Astrocyte (in vitro differentiated cells and primary cell): ENCODE data around the gene OR4F15. TPM values are rescaled to one million over a fixed set of nuclear protein-coding genes. Genes with fewer than 3 reads are reported as not detected.

Experiments
- DNase-seq: peaks from one replicate; pipeline ENCODE4 v3.0.0-alpha.2; 2010; ENCODE audit warnings: low read depth
- FAIRE-seq: peaks from 2 replicates; lab custom pipeline; 2011; peaks lifted over from hg19 to GRCh38; lab: Jason Lieb, UNC
- H2AFZ ChIP-seq: 2 replicates; pipeline ENCODE4 v1.6.0; 2012; ENCODE audit warnings: low read depth, low read length, inconsistent platforms
- H3K27ac ChIP-seq: 2 replicates; pipeline ENCODE4 v1.5.1; 2011; ENCODE audit warnings: low read depth, low read length, inconsistent platforms
- H3K27me3 ChIP-seq: 2 replicates; pipeline ENCODE4 v1.6.0; 2011; ENCODE audit warnings: low read length, inconsistent platforms; ENCODE audit not compliant: insufficient read depth
- H3K36me3 ChIP-seq: 2 replicates; pipeline ENCODE4 v1.5.1; 2011; ENCODE audit warnings: low read length, inconsistent platforms; ENCODE audit not compliant: insufficient read depth
- H3K4me1 ChIP-seq: 2 replicates; pipeline ENCODE4 v1.5.1; 2011; ENCODE audit warnings: low read length, inconsistent platforms; ENCODE audit not compliant: insufficient read depth
- H3K4me2 ChIP-seq: 2 replicates; pipeline ENCODE4 v1.6.0; 2012; ENCODE audit warnings: low read length, inconsistent platforms
- H3K4me3 ChIP-seq: 2 replicates; pipeline ENCODE4 v1.5.1; 2011; ENCODE audit warnings: low read depth, mild to moderate bottlenecking, low read length, inconsistent platforms; ENCODE audit not compliant: insufficient read depth
- H3K79me2 ChIP-seq: 2 replicates; pipeline ENCODE4 v1.6.0; 2012; ENCODE audit warnings: mild to moderate bottlenecking, low read length, inconsistent platforms; ENCODE audit not compliant: insufficient read depth
- H3K9ac ChIP-seq: 2 replicates; pipeline ENCODE4 v1.6.0; 2012; ENCODE audit warnings: mild to moderate bottlenecking, low read length, inconsistent platforms
- H3K9me3 ChIP-seq: 2 replicates; pipeline ENCODE4 v1.5.1; 2012; ENCODE audit warnings: low read depth, mild to moderate bottlenecking, low read length, inconsistent platforms; ENCODE audit not compliant: insufficient read depth
- H4K20me1 ChIP-seq: 2 replicates; pipeline ENCODE4 v1.6.0; 2012; ENCODE audit warnings: low read length, inconsistent platforms; ENCODE audit not compliant: insufficient read depth
- H3K27ac Mint-ChIP-seq: one replicate; pipeline ENCODE4 v1.8.0; 2021; ENCODE audit warnings: mild to moderate bottlenecking, mixed read lengths; ENCODE audit not compliant: unreplicated experiment
- H3K27me3 Mint-ChIP-seq: one replicate; pipeline ENCODE4 v1.8.0; 2021; ENCODE audit warnings: low read depth, mixed read lengths; ENCODE audit not compliant: unreplicated experiment
- H3K36me3 Mint-ChIP-seq: one replicate; pipeline ENCODE4 v1.8.0; 2021; ENCODE audit warnings: low read depth, mixed read lengths; ENCODE audit not compliant: unreplicated experiment
- H3K4me1 Mint-ChIP-seq: one replicate; pipeline ENCODE4 v1.8.0; 2021; ENCODE audit warnings: low read depth, mixed read lengths; ENCODE audit not compliant: unreplicated experiment
- H3K4me3 Mint-ChIP-seq: one replicate; pipeline ENCODE4 v1.8.0; 2021; ENCODE audit warnings: mild to moderate bottlenecking, moderate library complexity, mixed read lengths; ENCODE audit not compliant: unreplicated experiment
- H3K9me3 Mint-ChIP-seq: one replicate; pipeline ENCODE4 v1.8.0; 2021; ENCODE audit warnings: mild to moderate bottlenecking, mixed read lengths; ENCODE audit not compliant: unreplicated experiment
- EZH2 ChIP-seq: IDR thresholded peaks from 2 replicates; pipeline ENCODE4 v1.6.1; 2012; ENCODE audit warnings: mild to moderate bottlenecking, low read length, inconsistent platforms; ENCODE audit not compliant: insufficient read depth
- total RNA-seq: library from RNA; stranded (reverse); gene quantifications from 2 replicates; pipeline ENCODE4 v1.2.1, GENCODE V29; 2021
- TF ChIP-seq, protein P1 (sequence below): IDR thresholded peaks from 2 replicates; pipeline ENCODE4 v1.5.1; 2011; ENCODE audit warnings: low read depth, mild to moderate bottlenecking, inconsistent platforms, low read length, moderate library complexity; ENCODE audit not compliant: insufficient read depth

The OR4F15 gene
- total RNA-seq, 1 donor from 2014 or later = not detected

GRCh38 chr15:101844916-101845315, 32.9 kb downstream of the OR4F15 start:
- no peak for TF ChIP-seq EZH2
- TF ChIP-seq, protein P1, sequence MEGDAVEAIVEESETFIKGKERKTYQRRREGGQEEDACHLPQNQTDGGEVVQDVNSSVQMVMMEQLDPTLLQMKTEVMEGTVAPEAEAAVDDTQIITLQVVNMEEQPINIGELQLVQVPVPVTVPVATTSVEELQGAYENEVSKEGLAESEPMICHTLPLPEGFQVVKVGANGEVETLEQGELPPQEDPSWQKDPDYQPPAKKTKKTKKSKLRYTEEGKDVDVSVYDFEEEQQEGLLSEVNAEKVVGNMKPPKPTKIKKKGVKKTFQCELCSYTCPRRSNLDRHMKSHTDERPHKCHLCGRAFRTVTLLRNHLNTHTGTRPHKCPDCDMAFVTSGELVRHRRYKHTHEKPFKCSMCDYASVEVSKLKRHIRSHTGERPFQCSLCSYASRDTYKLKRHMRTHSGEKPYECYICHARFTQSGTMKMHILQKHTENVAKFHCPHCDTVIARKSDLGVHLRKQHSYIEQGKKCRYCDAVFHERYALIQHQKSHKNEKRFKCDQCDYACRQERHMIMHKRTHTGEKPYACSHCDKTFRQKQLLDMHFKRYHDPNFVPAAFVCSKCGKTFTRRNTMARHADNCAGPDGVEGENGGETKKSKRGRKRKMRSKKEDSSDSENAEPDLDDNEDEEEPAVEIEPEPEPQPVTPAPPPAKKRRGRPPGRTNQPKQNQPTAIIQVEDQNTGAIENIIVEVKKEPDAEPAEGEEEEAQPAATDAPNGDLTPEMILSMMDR = no peak
- FAIRE-seq (no peak), DNase-seq (no peak)
- Histone ChIP-seq H3K27me3 (no peaks in the 10 kb centered on the region), H2AFZ (no peak overlapping the region), H3K27ac (no peak overlapping the region), H3K4me3 (no peak overlapping the region), H3K79me2 (no peaks in the 10 kb centered on the region), H3K4me1 (no peaks in the 10 kb centered on the region), H3K36me3 (no peaks in the 10 kb centered on the region), H3K9ac (no peak overlapping the region), H4K20me1 (no peaks in the 10 kb centered on the region), H3K9me3 (no peaks in the 10 kb centered on the region), H3K4me2 (no peak overlapping the region)
- no peaks in the 10 kb centered on the region for H3K9me3 Mint-ChIP-seq
- no peaks in the 10 kb centered on the region for H3K36me3 Mint-ChIP-seq
- no peak overlapping the region for H3K27ac Mint-ChIP-seq
- H3K4me3 Mint-ChIP-seq = no peak overlapping the region
- peaks cover 3% of the 10 kb centered on the region for H3K27me3 Mint-ChIP-seq
- H3K4me1 Mint-ChIP-seq = no peaks in the 10 kb centered on the region

DNA sequence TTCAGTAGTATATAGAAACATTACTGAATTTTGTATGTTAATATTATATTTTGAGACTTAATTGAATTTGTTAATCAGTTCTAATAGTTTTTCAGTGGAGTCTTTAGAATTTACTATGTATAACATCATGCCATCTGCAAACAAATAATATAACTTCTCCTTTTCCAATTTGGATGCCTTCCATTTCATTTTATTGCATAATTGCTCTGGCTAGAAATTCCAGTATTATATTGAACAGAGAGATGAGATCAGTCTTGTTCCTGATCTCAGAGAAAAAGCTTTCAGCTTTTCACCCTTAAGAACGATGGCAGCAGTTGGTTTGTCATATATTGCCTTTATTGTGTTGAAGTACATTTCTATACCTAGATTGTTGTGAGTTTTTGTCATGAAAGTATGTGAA, 40.4 kb downstream of the OR4F15 start:
- DNase-seq = no peak

More for the DNA sequence above, 40.4 kb downstream of the OR4F15 start:
- Mint-ChIP-seq H3K36me3 (no peaks in the 10 kb centered on the region), H3K27me3 (peaks cover 2% of the 10 kb centered on the region), H3K4me3 (no peak overlapping the region), H3K27ac (no peak overlapping the region), H3K9me3 (no peaks in the 10 kb centered on the region), H3K4me1 (no peaks in the 10 kb centered on the region)
- Histone ChIP-seq H3K27me3 (no peaks in the 10 kb centered on the region), H2AFZ (no peak overlapping the region), H3K4me1 (no peaks in the 10 kb centered on the region), H3K4me3 (no peak overlapping the region), H3K9me3 (no peaks in the 10 kb centered on the region), H3K36me3 (no peaks in the 10 kb centered on the region), H3K4me2 (no peak overlapping the region), H3K27ac (no peak overlapping the region), H3K79me2 (no peaks in the 10 kb centered on the region), H4K20me1 (no peaks in the 10 kb centered on the region), H3K9ac (no peak overlapping the region)
- no peak for TF ChIP-seq EZH2
- TF ChIP-seq, protein P1 = no peak
- FAIRE-seq = no peak

Other genes with a start within 250 kb of the OR4F15 start
- gene TM2D3, start 159.8 kb upstream of the OR4F15 start, total RNA-seq = 28.1 and 31.8 TPM in 2 replicates
- gene TARS3, start 87.7 kb upstream of the OR4F15 start, total RNA-seq = 15.7 and 16.3 TPM in 2 replicates
- not detected in 2 replicates for gene OR4F6, start 8.7 kb upstream of the OR4F15 start, total RNA-seq